Measurements from ENCODE around the gene CLIP4. TPM values are rescaled to one million over a fixed set of nuclear protein-coding genes. Genes with fewer than 3 reads are reported as not detected.

CLIP4 gene
- total RNA-seq, 1 donor from 2014 or later: 8.1 TPM

- DNase-seq (ENCODE audit: low read depth in 2 of 2): no peak
Measured at GRCh38 chr2:29187926-29188325, 72.7 kb downstream of the CLIP4 start.

- DNase-seq (ENCODE audit: low read depth in 2 of 2): no peak
Measured at GRCh38 chr2:29189052-29189451, 73.8 kb downstream of the CLIP4 start.

GRCh38 chr2:29191817-29192216 lies 76.6 kb downstream of the CLIP4 start:
- no peak for DNase-seq (ENCODE audit: low read depth in 2 of 2)

- peak in 1 of 2 donors; percentile 18 for DNase-seq (ENCODE audit: low read depth in 2 of 2)
Measured at GRCh38 chr2:29192526-29192925, 77.3 kb downstream of the CLIP4 start.

- DNase-seq (ENCODE audit: low read depth in 2 of 2): no peak
Measured at GRCh38 chr2:29193111-29193510, 77.9 kb downstream of the CLIP4 start.

GRCh38 chr2:29193681-29194080 lies 78.5 kb downstream of the CLIP4 start:
- no peak for DNase-seq (ENCODE audit: low read depth in 2 of 2)

- DNase-seq (ENCODE audit: low read depth in 2 of 2): no peak
Measured at GRCh38 chr2:29195796-29196195, 80.6 kb downstream of the CLIP4 start.

- peak; percentile 35 to 66 for DNase-seq (ENCODE audit: low read depth in 2 of 2)
Measured at GRCh38 chr2:29196792-29197788, 81.9 kb downstream of the CLIP4 start.

- DNase-seq (ENCODE audit: low read depth in 2 of 2): no peak
Measured at GRCh38 chr2:29201979-29202378, 86.8 kb downstream of the CLIP4 start.

GRCh38 chr2:29202819-29203495 lies 87.7 kb downstream of the CLIP4 start:
- no peak for DNase-seq (ENCODE audit: low read depth in 2 of 2)

- no peak for DNase-seq (ENCODE audit: low read depth in 2 of 2)
Measured at GRCh38 chr2:29206941-29207340, 91.7 kb downstream of the CLIP4 start.

- no peak for DNase-seq (ENCODE audit: low read depth in 2 of 2)
Measured at GRCh38 chr2:29207352-29208148, 92.3 kb downstream of the CLIP4 start.

GRCh38 chr2:29209551-29209950 lies 94.3 kb downstream of the CLIP4 start:
- DNase-seq (ENCODE audit: low read depth in 2 of 2): no peak

GRCh38 chr2:29212009-29212408 lies 96.8 kb downstream of the CLIP4 start:
- DNase-seq (ENCODE audit: low read depth in 2 of 2): peak in 1 of 2 donors; percentile 42

- DNase-seq (ENCODE audit: low read depth in 2 of 2): peak in 1 of 2 donors; percentile 18
Measured at GRCh38 chr2:29213888-29214291, 98.7 kb downstream of the CLIP4 start.

GRCh38 chr2:29215073-29215472 lies 99.9 kb downstream of the CLIP4 start:
- no peak for DNase-seq (ENCODE audit: low read depth in 2 of 2)

GRCh38 chr2:29215739-29216608 lies 100.8 kb downstream of the CLIP4 start:
- DNase-seq (ENCODE audit: low read depth in 2 of 2): no peak

- DNase-seq (ENCODE audit: low read depth in 2 of 2): no peak
Measured at GRCh38 chr2:29216609-29216909, 101.3 kb downstream of the CLIP4 start.

- DNase-seq (ENCODE audit: low read depth in 2 of 2): no peak
Measured at GRCh38 chr2:29218071-29218470, 102.9 kb downstream of the CLIP4 start.

GRCh38 chr2:29218550-29219125 lies 103.4 kb downstream of the CLIP4 start:
- no peak for DNase-seq (ENCODE audit: low read depth in 2 of 2)

- no peak for DNase-seq (ENCODE audit: low read depth in 2 of 2)
Measured at GRCh38 chr2:29219374-29219773, 104.2 kb downstream of the CLIP4 start.

Data from dermis microvascular lymphatic vessel endothelial cell (primary cell).